Measurements from ENCODE around the gene HMBS. TPM values are rescaled to one million over a fixed set of nuclear protein-coding genes. Genes with fewer than 3 reads are reported as not detected.

The HMBS gene
- total and polyA plus RNA-seq, 2 experiments from 2014 or later, result 101 to 107 TPM

GRCh38 chr11:119109843-119110242, 25.2 kb downstream of the HMBS start:
- H3K4me3 Mint-ChIP-seq, result no peak overlapping the region; the same call in 2 of the 3 replicates

GRCh38 chr11:119110439-119110838, 25.8 kb downstream of the HMBS start:
- Histone ChIP-seq H3K9me2 (ENCODE audit: insufficient read depth) (no peaks in the 10 kb centered on the region), H3F3A (replicated peaks; ENCODE audit: low read depth) (peaks cover 5% of the 10 kb centered on the region; the same call in 1 of the 2 replicates), H3K79me2 (replicated peaks; ENCODE audit: insufficient read depth) (no peaks in the 10 kb centered on the region), H3K4me3 (no peak overlapping the region), H3K27me3 (ENCODE audit: insufficient read depth) (peaks cover 20% of the 10 kb centered on the region), H3K4me2 (no peak overlapping the region), H3K36me3 (ENCODE audit: insufficient read depth) (no peaks in the 10 kb centered on the region), H4K20me1 (replicated peaks; ENCODE audit: insufficient read depth) (no peaks in the 10 kb centered on the region), H3K4me1 (ENCODE audit: insufficient read depth) (peaks cover 20% of the 10 kb centered on the region), H2AFZ (no peak overlapping the region), H3K27ac (ENCODE audit: low read depth) (no peak overlapping the region)
- H3K4me3 Mint-ChIP-seq, result no peak overlapping the region; the same call in 2 of the 3 replicates
- peak; percentile 34 for DNase-seq (ENCODE audit: low spot score)
- H3K4me1 Mint-ChIP-seq, result peaks cover 25% of the 10 kb centered on the region
- peaks cover 21% of the 10 kb centered on the region for H3K27me3 Mint-ChIP-seq (ENCODE audit: insufficient read depth, low read depth, poor library complexity)
- no peak overlapping the region for H3K27ac Mint-ChIP-seq
- no peaks in the 10 kb centered on the region; the same call in 2 of the 3 replicates for H3K36me3 Mint-ChIP-seq (ENCODE audit: low read depth)
- no peak for ATAC-seq
- no peaks in the 10 kb centered on the region for H3K9me3 Mint-ChIP-seq
- TF ChIP-seq REST (IDR thresholded peaks at IDR 0.05; ENCODE audit: unreplicated experiment) (no peak), ZNF114 (CRISPR knock-in tag; IDR thresholded peaks at IDR 0.05) (no peak), EZH2 (IDR thresholded peaks at IDR 0.05; ENCODE audit: low read depth, unreplicated experiment) (no peak), ETS1 (IDR thresholded peaks at IDR 0.05) (no peak), ZNF331 (CRISPR knock-in tag; IDR thresholded peaks at IDR 0.05; ENCODE audit: low read depth) (no peak)

More at GRCh38 chr11:119109843-119110242, 25.2 kb downstream of the HMBS start:
- Histone ChIP-seq H3K27ac (ENCODE audit: low read depth) (no peak overlapping the region), H3K4me1 (ENCODE audit: insufficient read depth) (peaks cover 18% of the 10 kb centered on the region), H4K20me1 (replicated peaks; ENCODE audit: insufficient read depth) (no peaks in the 10 kb centered on the region), H3K9me2 (ENCODE audit: insufficient read depth) (no peaks in the 10 kb centered on the region), H3K4me3 (no peak overlapping the region), H2AFZ (no peak overlapping the region), H3F3A (replicated peaks; ENCODE audit: low read depth) (peaks cover 5% of the 10 kb centered on the region; the same call in 1 of the 2 replicates), H3K36me3 (ENCODE audit: insufficient read depth) (no peaks in the 10 kb centered on the region), H3K4me2 (no peak overlapping the region), H3K79me2 (replicated peaks; ENCODE audit: insufficient read depth) (no peaks in the 10 kb centered on the region), H3K27me3 (ENCODE audit: insufficient read depth) (peaks cover 20% of the 10 kb centered on the region)
- H3K27me3 Mint-ChIP-seq (ENCODE audit: insufficient read depth, low read depth, poor library complexity), result peaks cover 21% of the 10 kb centered on the region
- no peak overlapping the region for H3K27ac Mint-ChIP-seq
- no peaks in the 10 kb centered on the region; the same call in 2 of the 3 replicates for H3K36me3 Mint-ChIP-seq (ENCODE audit: low read depth)
- no peaks in the 10 kb centered on the region for H3K9me3 Mint-ChIP-seq
- DNase-seq (ENCODE audit: low spot score) (no peak), ATAC-seq (no peak)
- TF ChIP-seq EZH2phosphoT487 (IDR thresholded peaks at IDR 0.05; ENCODE audit: unreplicated experiment), result no peak
- TF ChIP-seq JUNB (IDR thresholded peaks at IDR 0.05; ENCODE audit: unreplicated experiment), result no peak
- no peak for TF ChIP-seq CREB1 (CRISPR knock-in tag; IDR thresholded peaks at IDR 0.05; ENCODE audit: low read depth)
- TF ChIP-seq REST (IDR thresholded peaks at IDR 0.05; ENCODE audit: unreplicated experiment), result no peak
- no peak for TF ChIP-seq STAT1 (IDR thresholded peaks at IDR 0.05; ENCODE audit: unreplicated experiment)
- TF ChIP-seq ZNF331 (CRISPR knock-in tag; IDR thresholded peaks at IDR 0.05; ENCODE audit: low read depth), result no peak
- TF ChIP-seq NANOG (IDR thresholded peaks at IDR 0.05; ENCODE audit: borderline replicate concordance), result no peak
- H3K4me1 Mint-ChIP-seq, result peaks cover 25% of the 10 kb centered on the region

All from GM23338 (cell line).